NB4 (cell line): Measurements from ENCODE around the gene OBSCN.

Experiments
- DNase-seq: peaks from one replicate; pipeline ENCODE4 v3.0.0; 2010; ENCODE audit warnings: low read depth
- H3K4me3 ChIP-seq: one replicate; pipeline ENCODE4 v1.5.1; 2011; ENCODE audit warnings: mild to moderate bottlenecking, low read depth, low read length, moderate library complexity
- MYC ChIP-seq: IDR thresholded peaks from 2 replicates; pipeline ENCODE4 v1.6.1; 2011; ENCODE audit warnings: low read depth, low read length
- POLR2A ChIP-seq: IDR thresholded peaks from 2 replicates; pipeline ENCODE4 v1.6.1; 2011; ENCODE audit warnings: mild to moderate bottlenecking; ENCODE audit not compliant: insufficient read length; ENCODE audit errors: extremely low read depth
- TF ChIP-seq, protein P1 (sequence below): IDR thresholded peaks from 2 replicates; pipeline ENCODE4 v1.6.1; 2011; ENCODE audit warnings: low read depth, low read length
- TF ChIP-seq, protein P2 (sequence below): IDR thresholded peaks from one replicate; pipeline ENCODE4 v1.5.1; 2012; ENCODE audit warnings: low read depth, low read length

The OBSCN gene

DNA sequence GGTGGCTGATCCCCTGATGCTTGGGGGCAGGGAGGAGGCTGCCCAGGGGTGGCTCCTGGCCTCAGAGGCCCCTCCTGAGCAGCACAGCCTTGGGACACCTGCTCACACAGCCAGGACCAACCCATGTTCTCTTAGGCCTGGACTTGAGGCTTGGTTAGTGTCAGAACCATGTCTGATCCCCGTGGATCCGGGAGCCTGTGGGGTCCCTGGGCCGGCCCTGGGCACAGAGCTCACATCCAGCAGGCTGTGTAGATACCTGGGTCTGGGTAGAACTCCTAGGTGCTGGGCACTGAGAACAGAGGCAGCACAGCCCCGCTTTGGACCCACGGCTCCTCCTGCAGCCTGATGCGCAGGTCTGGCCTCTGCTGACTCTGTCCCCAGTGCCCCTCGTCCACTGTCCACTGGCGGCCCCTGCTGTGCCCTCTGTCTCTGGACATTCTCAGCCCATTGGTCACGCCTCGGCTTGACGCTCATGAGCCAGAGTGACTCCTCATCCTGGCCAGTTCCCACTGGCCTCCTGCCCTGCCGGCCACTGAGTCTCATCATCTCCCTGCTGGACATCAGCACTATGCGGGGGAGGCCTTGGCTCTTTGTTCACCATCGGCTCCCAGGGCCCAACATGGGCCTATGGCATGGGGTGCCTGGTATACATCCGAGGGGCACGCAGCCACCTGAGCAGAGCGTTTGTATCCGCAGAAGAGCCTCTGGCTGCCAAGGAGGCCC is 128.6 kb downstream of the OBSCN start:
- TF ChIP-seq POLR2A (no peak), MYC (no peak)
- TF ChIP-seq, protein P1, sequence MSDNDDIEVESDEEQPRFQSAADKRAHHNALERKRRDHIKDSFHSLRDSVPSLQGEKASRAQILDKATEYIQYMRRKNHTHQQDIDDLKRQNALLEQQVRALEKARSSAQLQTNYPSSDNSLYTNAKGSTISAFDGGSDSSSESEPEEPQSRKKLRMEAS: no peak
- TF ChIP-seq, protein P2, sequence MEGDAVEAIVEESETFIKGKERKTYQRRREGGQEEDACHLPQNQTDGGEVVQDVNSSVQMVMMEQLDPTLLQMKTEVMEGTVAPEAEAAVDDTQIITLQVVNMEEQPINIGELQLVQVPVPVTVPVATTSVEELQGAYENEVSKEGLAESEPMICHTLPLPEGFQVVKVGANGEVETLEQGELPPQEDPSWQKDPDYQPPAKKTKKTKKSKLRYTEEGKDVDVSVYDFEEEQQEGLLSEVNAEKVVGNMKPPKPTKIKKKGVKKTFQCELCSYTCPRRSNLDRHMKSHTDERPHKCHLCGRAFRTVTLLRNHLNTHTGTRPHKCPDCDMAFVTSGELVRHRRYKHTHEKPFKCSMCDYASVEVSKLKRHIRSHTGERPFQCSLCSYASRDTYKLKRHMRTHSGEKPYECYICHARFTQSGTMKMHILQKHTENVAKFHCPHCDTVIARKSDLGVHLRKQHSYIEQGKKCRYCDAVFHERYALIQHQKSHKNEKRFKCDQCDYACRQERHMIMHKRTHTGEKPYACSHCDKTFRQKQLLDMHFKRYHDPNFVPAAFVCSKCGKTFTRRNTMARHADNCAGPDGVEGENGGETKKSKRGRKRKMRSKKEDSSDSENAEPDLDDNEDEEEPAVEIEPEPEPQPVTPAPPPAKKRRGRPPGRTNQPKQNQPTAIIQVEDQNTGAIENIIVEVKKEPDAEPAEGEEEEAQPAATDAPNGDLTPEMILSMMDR: no peak
- DNase-seq: no peak
- no peak overlapping the region for H3K4me3 ChIP-seq

DNA sequence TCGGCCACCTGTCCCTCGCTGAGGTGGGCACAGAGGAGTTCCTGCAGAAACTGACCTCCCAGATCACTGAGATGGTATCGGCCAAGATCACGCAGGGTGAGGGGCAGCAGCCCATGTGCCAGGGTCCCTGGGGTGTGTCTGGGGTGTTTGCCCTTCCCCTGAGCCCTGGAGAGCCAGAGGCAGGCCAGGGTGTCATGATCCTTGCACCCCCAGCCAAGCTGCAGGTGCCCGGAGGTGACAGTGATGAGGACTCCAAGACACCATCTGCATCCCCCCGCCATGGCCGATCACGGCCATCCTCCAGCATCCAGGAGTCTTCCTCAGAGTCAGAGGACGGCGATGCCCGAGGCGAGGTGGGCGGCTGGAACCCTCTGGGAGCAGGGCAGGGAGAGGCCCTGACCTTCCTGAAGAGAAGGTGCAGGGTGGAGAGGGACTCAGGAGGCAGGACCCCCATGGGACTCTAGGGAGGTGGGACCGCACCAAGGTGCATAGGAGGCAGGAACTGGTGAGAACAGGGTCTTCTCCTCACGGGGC is 129.3 kb downstream of the OBSCN start:
- no peak for DNase-seq
- TF ChIP-seq MYC (no peak), POLR2A (no peak)
- TF ChIP-seq, protein P1: no peak
- TF ChIP-seq, protein P2: no peak
- H3K4me3 ChIP-seq: no peak overlapping the region

DNA sequence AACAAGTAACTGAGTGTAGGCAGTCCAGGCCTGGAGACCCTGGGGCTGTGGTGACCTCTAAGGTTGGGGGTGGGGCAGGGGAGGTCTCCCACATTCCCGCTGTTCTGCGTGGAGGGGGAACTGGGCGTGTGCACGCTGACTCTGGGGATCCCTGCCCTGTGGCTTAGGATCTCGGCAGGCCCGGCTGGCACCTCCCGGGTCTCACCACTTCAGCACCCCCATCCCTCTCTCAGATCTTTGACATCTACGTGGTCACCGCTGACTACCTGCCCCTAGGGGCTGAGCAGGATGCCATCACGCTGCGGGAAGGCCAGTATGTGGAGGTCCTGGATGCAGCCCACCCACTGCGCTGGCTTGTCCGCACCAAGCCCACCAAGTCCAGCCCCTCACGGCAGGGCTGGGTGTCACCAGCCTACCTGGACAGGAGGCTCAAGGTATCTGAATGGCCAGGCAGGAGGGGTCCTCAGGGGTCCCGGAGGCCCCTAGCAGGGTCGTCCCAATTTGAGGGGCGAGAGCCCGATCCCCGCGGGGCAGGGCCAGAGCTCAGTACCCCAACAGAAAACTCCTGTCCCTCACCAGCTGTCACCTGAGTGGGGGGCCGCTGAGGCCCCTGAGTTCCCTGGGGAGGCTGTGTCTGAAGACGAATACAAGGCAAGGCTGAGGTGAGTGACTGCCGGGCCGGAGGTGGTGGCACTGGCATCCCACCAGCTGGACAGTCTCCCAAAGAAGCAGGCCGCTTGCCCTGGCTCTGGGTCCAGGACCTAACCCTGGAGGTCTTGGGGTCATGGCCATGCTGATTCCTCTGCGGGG is 130.1 kb downstream of the OBSCN start:
- no peak overlapping the region for H3K4me3 ChIP-seq
- DNase-seq: no peak
- TF ChIP-seq POLR2A (no peak), MYC (no peak)
- TF ChIP-seq, protein P2: no peak
- TF ChIP-seq, protein P1: no peak

DNA sequence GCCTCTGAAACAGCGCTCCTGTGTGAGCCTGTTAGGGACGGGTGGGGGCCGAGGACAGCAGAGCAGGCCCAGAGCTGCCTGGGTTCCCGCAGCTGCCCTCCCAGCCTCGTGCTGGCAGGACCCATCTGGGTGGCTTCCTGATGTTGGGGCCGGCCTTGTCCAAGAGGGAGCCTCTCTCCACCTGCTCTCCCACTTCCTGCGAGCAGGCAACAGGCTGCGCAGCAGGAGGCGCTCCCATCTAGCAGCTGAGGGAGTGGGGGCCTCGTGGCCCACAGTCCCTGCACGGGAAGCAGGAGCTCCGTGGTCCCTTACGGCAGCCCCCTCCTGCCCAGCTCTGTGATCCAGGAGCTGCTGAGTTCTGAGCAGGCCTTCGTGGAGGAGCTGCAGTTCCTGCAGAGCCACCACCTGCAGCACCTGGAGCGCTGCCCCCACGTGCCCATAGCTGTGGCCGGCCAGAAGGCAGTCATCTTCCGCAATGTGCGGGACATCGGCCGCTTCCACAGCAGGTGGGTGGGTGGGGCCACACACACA is 130.7 kb downstream of the OBSCN start:
- TF ChIP-seq, protein P2: no peak
- TF ChIP-seq POLR2A (no peak), MYC (no peak)
- TF ChIP-seq, protein P1: no peak
- no peak for DNase-seq
- no peak overlapping the region for H3K4me3 ChIP-seq

DNA sequence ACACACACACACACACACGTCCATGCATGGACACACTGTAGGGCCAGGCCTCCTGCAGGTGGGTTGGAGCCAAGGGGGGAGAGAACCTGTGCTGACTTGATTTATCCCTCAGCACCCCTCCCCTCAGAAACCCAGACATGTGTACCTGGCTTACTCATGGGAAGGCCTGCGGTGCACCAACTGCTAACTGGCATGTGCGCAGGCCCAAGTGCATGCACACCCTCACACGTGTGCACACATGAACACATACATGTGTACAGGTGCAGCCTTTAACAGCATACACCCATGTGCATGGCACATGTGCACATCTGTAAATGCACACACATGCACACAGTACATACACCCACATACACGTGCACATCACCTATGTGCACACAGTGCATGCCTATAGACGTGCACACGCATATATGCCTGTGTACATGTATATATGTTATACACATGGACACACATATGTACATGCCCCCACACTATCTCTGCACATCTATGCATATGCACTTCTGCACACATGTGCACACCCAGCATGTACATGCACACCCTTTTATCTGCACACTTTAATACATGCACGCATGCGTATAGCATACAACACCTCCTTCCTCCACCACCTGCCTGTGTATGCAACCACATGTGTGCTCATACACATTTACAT is 131.3 kb downstream of the OBSCN start:
- no peak for DNase-seq
- TF ChIP-seq MYC (no peak), POLR2A (no peak)
- TF ChIP-seq, protein P1: no peak
- TF ChIP-seq, protein P2: no peak
- H3K4me3 ChIP-seq: no peak overlapping the region
